MM.1S (cell line): ENCODE data around the gene ZNF362.

Experiments
- CTCF ChIP-seq: fragments of 300-600 bp; sonication (generic); IDR thresholded peaks from 2 replicates; pipeline ENCODE4 v1.5.1; 2016; ENCODE audit warnings: antibody characterized with exemption, low read length, mixed read lengths
- EZH2phosphoT487 ChIP-seq: fragments of 300-600 bp; sonication (generic); IDR thresholded peaks from 2 replicates; pipeline ENCODE4 v1.6.1; 2018; ENCODE audit warnings: antibody characterized with exemption, low read length

- TF ChIP-seq CTCF = no peak
- no peak for TF ChIP-seq EZH2phosphoT487
Observed at GRCh38 chr1:33222381-33222780, 33.9 kb upstream of the ZNF362 start.
